HG02981 (cell line): ENCODE measurements around the gene ZRANB3.
A peak's percentile ranks its signal among the peaks of the same experiment; 100 is the strongest.
"Not testable (repeated sequence)": the region's sequence is repeated elsewhere in the genome, so short reads cannot be mapped to it uniquely, and the experiment has no call there.

Source experiments
- ATAC-seq: cut with Tn5 transposase; IDR thresholded peaks from one replicate; pipeline ENCODE4 v1.9.1; 2021; ENCODE audit warnings: mild to moderate bottlenecking, moderate library complexity; ENCODE audit not compliant: unreplicated experiment

ZRANB3 gene

GRCh38 chr2:135335256-135335655 is 195.8 kb downstream of the ZRANB3 start:
- no peak for ATAC-seq

DNA sequence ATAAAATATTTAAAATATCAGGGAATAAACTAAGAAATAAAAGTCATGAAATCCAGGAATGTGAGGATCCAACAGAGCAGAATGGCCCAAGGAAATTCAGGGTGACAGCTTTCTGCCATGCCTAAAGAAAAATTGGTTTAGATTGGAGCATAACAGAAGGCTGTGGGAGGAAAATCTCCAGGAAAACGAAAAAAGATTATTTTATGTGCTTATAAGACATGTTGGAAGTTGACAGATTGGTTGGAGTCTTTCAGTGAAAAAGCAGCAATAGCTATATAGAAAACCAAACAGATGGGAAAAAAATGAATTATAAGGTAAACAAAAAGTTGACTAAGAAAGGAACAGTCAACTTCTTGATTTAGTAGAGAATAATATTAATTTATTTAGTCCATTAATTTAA is 203.9 kb downstream of the ZRANB3 start:
- no peak for ATAC-seq

DNA sequence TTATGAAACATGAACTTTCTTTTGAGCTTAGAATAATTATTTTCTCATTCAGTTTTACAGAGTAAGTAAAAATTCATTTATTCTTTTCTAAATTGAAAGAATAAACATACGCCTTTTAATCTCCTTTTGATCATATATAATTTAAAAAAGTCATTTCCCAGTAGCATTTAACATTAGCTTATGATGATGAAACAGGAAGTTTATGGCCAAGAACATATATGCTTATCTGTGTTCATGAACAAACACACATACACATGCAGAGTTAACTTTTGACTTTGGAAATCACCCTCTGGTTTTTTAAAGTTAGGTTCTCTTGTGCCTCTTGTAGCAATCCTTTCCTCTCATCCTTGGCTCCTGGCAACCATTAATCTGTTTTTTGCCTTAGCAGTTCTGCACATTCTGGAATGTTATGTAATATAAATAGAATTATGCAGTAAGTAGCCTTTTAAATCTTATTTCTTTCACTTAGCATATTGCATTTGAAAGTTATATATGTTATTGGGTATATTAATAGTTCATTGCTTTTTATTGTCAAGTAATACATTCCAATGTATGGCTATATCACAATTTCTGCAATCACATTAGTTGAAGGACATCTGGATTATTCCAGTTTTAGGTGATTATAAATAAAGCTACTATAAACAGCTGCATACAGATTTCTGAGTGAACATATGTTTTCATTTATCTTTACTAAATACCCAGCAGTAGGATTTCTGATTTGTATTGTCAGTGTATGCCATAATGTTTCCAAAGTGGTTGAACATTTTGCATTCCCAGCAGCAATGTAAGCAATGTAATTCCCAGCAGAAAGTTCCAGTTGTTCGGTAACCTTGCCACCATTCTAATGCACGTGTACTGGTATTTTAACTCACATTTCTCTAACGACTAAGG is 210.3 kb downstream of the ZRANB3 start:
- ATAC-seq: no peak

- no peak for ATAC-seq
Measured at GRCh38 chr2:135318808-135319207, 212.2 kb downstream of the ZRANB3 start.

GRCh38 chr2:135317375-135317774 is 213.6 kb downstream of the ZRANB3 start:
- no peak for ATAC-seq

- no peak for ATAC-seq
Measured at GRCh38 chr2:135311962-135312361, 219.1 kb downstream of the ZRANB3 start.

DNA sequence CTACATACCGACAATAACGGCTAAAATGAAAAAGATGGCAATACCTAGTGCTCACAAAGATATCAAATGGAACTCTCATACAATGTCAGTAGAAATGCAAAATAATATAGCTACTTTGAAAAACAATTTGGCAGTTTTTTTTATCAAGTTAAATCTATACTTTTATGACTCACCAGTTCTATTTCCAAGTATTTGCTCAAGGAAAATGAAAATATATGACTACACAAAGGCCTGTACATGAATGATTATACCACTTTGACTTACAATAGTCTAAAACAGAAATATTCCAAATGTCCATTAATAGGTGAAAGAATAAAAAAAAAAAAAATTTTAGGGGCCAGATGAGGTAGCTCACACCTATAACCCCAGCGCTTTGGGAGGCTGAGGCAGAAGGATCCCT is 219.8 kb downstream of the ZRANB3 start:
- no peak for ATAC-seq

- ATAC-seq: no peak
Measured at GRCh38 chr2:135304694-135305093, 226.3 kb downstream of the ZRANB3 start.

- peak; percentile 77 for ATAC-seq
Measured at GRCh38 chr2:135299658-135300244, 231.3 kb downstream of the ZRANB3 start.

GRCh38 chr2:135299165-135299564 is 231.9 kb downstream of the ZRANB3 start:
- ATAC-seq: no peak

DNA sequence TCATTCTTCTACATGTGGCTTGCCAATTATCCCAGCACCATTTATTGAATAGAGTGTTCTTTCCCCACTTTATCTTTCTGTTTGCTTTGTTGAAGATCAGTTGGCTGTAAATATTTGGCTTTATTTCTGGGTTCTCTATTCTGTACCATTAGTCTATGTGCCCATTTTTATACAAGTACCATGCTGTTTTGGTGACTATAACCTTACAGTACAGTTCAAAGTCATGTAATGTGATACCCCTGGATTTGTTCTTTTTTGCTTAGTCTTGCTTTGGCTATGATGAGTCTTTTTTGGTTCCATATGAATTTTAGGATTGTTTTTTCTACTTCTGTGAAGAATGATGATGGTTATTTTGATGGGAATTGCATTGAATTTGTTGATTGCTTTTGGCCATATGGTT is 243.9 kb downstream of the ZRANB3 start:
- ATAC-seq: not testable (repeated sequence)

- ATAC-seq: no peak
Measured at GRCh38 chr2:135285391-135285790, 245.6 kb downstream of the ZRANB3 start.

- no peak for ATAC-seq
Measured at GRCh38 chr2:135281379-135281778, 249.6 kb downstream of the ZRANB3 start.

- no peak for ATAC-seq
Measured at GRCh38 chr2:135279209-135279608, 251.8 kb downstream of the ZRANB3 start.

DNA sequence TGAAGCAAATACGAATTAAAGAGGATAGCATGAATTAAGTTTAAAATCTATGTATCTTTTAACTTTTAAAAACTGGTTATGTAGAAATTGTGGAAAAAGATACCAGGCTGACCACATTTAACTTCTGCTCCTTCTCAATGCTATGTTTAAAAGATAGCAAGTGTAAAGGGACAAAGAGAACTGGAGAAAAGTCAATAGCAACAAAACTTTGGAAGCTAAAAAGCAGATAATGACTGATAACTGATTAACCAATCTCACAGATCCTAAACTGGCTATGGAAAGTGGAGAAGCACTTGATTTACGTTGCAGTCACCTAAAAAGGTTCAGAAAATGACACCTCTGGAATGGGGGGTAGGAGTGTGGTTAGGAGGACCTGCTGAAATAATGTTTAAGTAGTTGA is 254.5 kb downstream of the ZRANB3 start:
- no peak for ATAC-seq

DNA sequence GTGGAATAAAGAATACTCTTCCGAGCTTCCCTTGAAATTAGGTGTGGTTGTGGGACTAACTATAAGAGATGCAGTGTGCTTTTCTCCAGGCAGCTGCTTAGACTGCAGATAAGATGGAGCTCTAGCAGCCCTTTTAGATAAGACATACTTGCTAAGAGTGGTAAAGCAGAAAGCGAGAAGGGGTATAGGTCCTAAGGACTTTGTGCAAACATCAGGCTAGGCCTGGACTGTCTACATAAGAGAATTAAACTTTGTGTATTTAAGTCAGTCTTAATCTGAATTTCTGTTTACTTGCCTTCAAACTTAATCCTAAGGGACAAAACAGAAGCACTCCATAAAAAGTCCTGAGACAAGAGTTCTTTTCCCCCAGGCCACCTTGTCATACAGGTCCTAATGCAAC is 260.0 kb downstream of the ZRANB3 start:
- no peak for ATAC-seq

- ATAC-seq: no peak
Measured at GRCh38 chr2:135265960-135266490, 265.0 kb downstream of the ZRANB3 start.

DNA sequence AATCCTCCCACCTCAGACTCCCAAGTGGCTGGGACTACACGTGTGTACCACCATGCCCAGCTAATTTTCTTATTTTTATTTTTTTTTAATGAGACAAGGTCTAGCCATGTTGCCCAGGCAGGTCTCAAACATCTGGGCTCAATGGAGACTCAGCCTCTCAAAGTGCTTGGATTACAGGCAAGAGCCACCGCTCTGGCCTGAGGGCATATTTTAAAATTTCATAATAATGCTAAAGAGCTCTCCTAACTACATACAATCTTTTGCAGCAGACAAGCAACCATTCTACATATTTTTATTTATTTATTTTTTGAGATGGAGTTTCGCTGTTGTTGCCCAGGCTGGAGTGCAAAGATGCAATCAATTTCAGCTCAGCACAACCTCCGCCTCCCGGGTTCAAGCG is 271.9 kb downstream of the ZRANB3 start:
- ATAC-seq: no peak

DNA sequence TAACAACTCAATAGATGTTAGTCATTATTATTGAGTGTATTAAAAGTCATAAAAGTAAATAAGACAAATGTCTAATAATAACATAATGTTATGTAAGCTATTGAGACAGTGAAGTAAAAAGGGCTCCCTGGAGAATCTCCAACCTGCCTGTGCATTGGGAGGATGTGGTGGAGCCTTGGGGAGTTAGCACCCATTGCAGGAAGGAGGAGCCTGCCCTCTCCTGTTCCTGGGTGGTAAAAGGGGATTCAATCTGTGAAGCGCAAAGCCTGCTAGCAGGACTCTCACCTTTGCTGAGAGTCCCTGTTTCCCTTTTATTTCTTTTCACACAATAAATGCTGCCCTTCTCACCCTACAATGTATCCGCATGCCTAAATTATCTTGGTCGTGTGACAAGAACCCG is 272.8 kb downstream of the ZRANB3 start:
- ATAC-seq: no peak

- ATAC-seq: no peak
Measured at GRCh38 chr2:135257383-135258090, 273.5 kb downstream of the ZRANB3 start.

GRCh38 chr2:135256531-135257260 is 274.3 kb downstream of the ZRANB3 start:
- ATAC-seq: no peak
